ENCODE measurements around the gene TMOD1.

- TF ChIP-seq, protein P1, sequence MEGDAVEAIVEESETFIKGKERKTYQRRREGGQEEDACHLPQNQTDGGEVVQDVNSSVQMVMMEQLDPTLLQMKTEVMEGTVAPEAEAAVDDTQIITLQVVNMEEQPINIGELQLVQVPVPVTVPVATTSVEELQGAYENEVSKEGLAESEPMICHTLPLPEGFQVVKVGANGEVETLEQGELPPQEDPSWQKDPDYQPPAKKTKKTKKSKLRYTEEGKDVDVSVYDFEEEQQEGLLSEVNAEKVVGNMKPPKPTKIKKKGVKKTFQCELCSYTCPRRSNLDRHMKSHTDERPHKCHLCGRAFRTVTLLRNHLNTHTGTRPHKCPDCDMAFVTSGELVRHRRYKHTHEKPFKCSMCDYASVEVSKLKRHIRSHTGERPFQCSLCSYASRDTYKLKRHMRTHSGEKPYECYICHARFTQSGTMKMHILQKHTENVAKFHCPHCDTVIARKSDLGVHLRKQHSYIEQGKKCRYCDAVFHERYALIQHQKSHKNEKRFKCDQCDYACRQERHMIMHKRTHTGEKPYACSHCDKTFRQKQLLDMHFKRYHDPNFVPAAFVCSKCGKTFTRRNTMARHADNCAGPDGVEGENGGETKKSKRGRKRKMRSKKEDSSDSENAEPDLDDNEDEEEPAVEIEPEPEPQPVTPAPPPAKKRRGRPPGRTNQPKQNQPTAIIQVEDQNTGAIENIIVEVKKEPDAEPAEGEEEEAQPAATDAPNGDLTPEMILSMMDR (IDR thresholded peaks at IDR 0.05 in 4 of 5, conservative IDR thresholded peaks at IDR 0.05 in 1 of 5): no peak
- no peak for TF ChIP-seq POLR2A (IDR thresholded peaks at IDR 0.05)
Measured at GRCh38 chr9:97604901-97605645, 103.6 kb downstream of the TMOD1 start.

Data from gastrocnemius medialis (tissue), 4 donors.